ENCODE measurements around the gene ASB2.

ASB2 gene

GRCh38 chr14:93986955-93987354 lies 10.6 kb upstream of the ASB2 start:
- no peaks in the 10 kb centered on the region for H3K4me1 ChIP-seq
- H3K9me3 ChIP-seq, result no peaks in the 10 kb centered on the region
- no peak for TF ChIP-seq CTCF (IDR thresholded peaks at IDR 0.05; ENCODE audit: low read depth, low read length)
- H3K27me3 ChIP-seq, result no peaks in the 10 kb centered on the region
- no peaks in the 10 kb centered on the region for H3K36me3 ChIP-seq
- H3K4me3 ChIP-seq (ENCODE audit: low read depth, low read length), result no peak overlapping the region
- no peak for DNase-seq

GRCh38 chr14:93984987-93985410 lies 8.6 kb upstream of the ASB2 start:
- TF ChIP-seq CTCF (IDR thresholded peaks at IDR 0.05; ENCODE audit: low read depth, low read length), result peak; percentile 61
- DNase-seq, result peak; percentile 59
- H3K36me3 ChIP-seq, result no peaks in the 10 kb centered on the region
- H3K4me1 ChIP-seq, result no peaks in the 10 kb centered on the region
- H3K27me3 ChIP-seq, result no peaks in the 10 kb centered on the region
- no peak overlapping the region for H3K4me3 ChIP-seq (ENCODE audit: low read depth, low read length)
- H3K9me3 ChIP-seq, result no peaks in the 10 kb centered on the region

GRCh38 chr14:93984070-93984469 lies 7.7 kb upstream of the ASB2 start:
- DNase-seq, result no peak
- H3K27me3 ChIP-seq, result no peaks in the 10 kb centered on the region
- no peaks in the 10 kb centered on the region for H3K36me3 ChIP-seq
- no peak for TF ChIP-seq CTCF (IDR thresholded peaks at IDR 0.05; ENCODE audit: low read depth, low read length)
- no peak overlapping the region for H3K4me3 ChIP-seq (ENCODE audit: low read depth, low read length)
- no peaks in the 10 kb centered on the region for H3K4me1 ChIP-seq
- H3K9me3 ChIP-seq, result no peaks in the 10 kb centered on the region

GRCh38 chr14:93982230-93983007 lies 6.0 kb upstream of the ASB2 start:
- no peaks in the 10 kb centered on the region for H3K4me1 ChIP-seq
- no peak for DNase-seq

GRCh38 chr14:93981316-93982229 lies 5.2 kb upstream of the ASB2 start:
- no peaks in the 10 kb centered on the region for H3K9me3 ChIP-seq
- H3K4me1 ChIP-seq, result no peaks in the 10 kb centered on the region
- H3K27me3 ChIP-seq, result no peaks in the 10 kb centered on the region
- no peak overlapping the region for H3K4me3 ChIP-seq (ENCODE audit: low read depth, low read length)
- no peak for TF ChIP-seq CTCF (IDR thresholded peaks at IDR 0.05; ENCODE audit: low read depth, low read length)
- no peak for DNase-seq
- no peaks in the 10 kb centered on the region for H3K36me3 ChIP-seq

More at GRCh38 chr14:93982230-93983007, 6.0 kb upstream of the ASB2 start:
- Histone ChIP-seq H3K36me3 (no peaks in the 10 kb centered on the region), H3K4me3 (ENCODE audit: low read depth, low read length) (no peak overlapping the region), H3K27me3 (no peaks in the 10 kb centered on the region), H3K9me3 (no peaks in the 10 kb centered on the region)
- TF ChIP-seq CTCF (IDR thresholded peaks at IDR 0.05; ENCODE audit: low read depth, low read length), result no peak
